Activated CD8-positive, alpha-beta T cell treated with anti-CD3 and anti-CD28 coated beads for 36 hours (primary cell): ENCODE measurements around the gene FGB. TPM values are rescaled to one million over a fixed set of nuclear protein-coding genes. Genes with fewer than 3 reads are reported as not detected.

Source experiments
- ATAC-seq: fragments of 200-7000 bp; cut with Tn5 transposase; one replicate; pipeline ENCODE4 v1.10.0; 2021; ENCODE audit warnings: mild to moderate bottlenecking, moderate library complexity
- CTCF ChIA-PET: fragments of 350-600 bp; sonication (Branson Sonifier 250); formaldehyde crosslinking; loops from one replicate; lab custom pipeline; 2021; ENCODE audit warnings: antibody characterized with exemption; lab: Charles Lee
- POLR2A ChIA-PET: fragments of 350-600 bp; sonication (Branson Sonifier 250); formaldehyde crosslinking; loops from one replicate; lab custom pipeline; 2021; ENCODE audit warnings: antibody characterized with exemption; lab: Charles Lee
- DNase-seq: peaks from one replicate; pipeline ENCODE4 v3.0.0-alpha.2; 2020
- H3K27ac Mint-ChIP-seq: one replicate; pipeline ENCODE4 v1.8.0; 2021; ENCODE audit warnings: mild to moderate bottlenecking, mixed read lengths
- H3K27me3 Mint-ChIP-seq: one replicate; pipeline ENCODE4 v1.8.0; 2021; ENCODE audit warnings: mixed read lengths
- H3K36me3 Mint-ChIP-seq: one replicate; pipeline ENCODE4 v1.8.0; 2021; ENCODE audit warnings: low read depth, mixed read lengths
- H3K4me1 Mint-ChIP-seq: one replicate; pipeline ENCODE4 v1.8.0; 2021; ENCODE audit warnings: low read depth, mixed read lengths
- H3K4me3 Mint-ChIP-seq: one replicate; pipeline ENCODE4 v1.8.0; 2021; ENCODE audit warnings: mild to moderate bottlenecking, moderate library complexity, mixed read lengths
- H3K9me3 Mint-ChIP-seq: one replicate; pipeline ENCODE4 v1.8.0; 2021; ENCODE audit warnings: mixed read lengths
- intact Hi-C: fragments of 100-400 bp; cut with micrococcal nuclease; formaldehyde crosslinking; loops from one replicate; pipeline ENCODE4 v1.10.0; 2022
- total RNA-seq, 2 experiments: library from RNA; stranded (reverse); gene quantifications; one replicate each; pipeline ENCODE4 v1.2.3, GENCODE V29; 2021
- TF ChIP-seq, protein P1 (sequence below): fragments of 200-600 bp; IDR thresholded peaks from one replicate; pipeline ENCODE4 v1.8.0; 2022; ENCODE audit warnings: antibody characterized with exemption, mild to moderate bottlenecking

The FGB gene
- total RNA-seq, 2 experiments from 2014 or later = not detected

DNA sequence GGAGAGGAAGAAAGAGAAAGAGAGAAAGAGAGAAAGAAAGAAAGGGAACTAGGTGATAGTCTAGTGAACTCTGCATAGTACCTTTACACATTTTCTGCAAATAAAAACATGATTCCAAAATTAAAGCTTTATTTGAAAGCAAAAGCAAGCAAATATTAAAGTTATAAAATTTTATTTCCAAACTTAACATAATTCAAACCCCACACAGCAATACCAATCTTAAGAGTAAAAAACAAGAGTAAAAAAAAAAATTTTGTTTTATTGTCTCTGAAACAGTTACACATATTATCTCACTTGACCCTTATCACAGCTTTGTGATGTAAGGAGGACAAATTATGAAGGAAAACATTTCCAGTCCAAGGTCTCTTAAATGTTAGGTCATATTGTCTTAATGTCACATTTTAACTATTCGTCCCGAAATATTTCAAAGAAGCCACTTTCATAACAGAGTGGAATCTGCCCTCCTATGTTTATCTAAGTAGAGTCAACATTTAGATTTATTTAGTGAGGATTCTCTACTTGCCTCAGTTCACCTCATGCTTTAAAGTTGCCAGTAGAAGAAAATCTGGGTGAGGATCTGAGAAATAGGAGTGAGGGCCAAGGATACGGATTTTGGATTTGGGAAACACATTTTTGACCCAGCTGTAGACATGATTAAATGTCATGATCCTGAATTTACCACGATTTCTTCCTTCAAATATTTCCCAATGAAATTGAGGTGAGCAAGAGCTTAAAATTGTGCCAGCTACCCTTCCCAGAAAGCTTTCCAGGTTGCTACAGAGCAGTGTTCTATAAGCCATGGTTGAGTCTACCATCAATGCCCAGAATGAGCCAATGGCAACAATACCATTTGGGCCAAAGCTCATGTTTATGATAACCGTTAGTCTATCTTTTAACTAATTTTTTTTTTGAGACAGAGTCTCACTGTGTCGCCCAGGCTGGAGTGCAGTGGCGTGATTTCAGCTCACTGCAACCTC, 35.3 kb downstream of the FGB start:
- Mint-ChIP-seq H3K36me3 (no peaks in the 10 kb centered on the region), H3K4me3 (no peak overlapping the region), H3K9me3 (no peaks in the 10 kb centered on the region), H3K4me1 (no peaks in the 10 kb centered on the region), H3K27ac (no peak overlapping the region), H3K27me3 (peaks cover 18% of the 10 kb centered on the region)
- intact Hi-C loops = no loop called here
- no peak for ATAC-seq
- ChIA-PET POLR2A (interaction anchor here (0.7 kb wide), 1 partner anchor 39 kb away, joined by 5 read pairs; no protein-coding TSS in a partner anchor), CTCF (interaction anchor here (1.2 kb wide), 1 partner anchor 20 kb away, joined by 3 read pairs; no protein-coding TSS in a partner anchor)
- DNase-seq = no peak
- TF ChIP-seq, protein P1, sequence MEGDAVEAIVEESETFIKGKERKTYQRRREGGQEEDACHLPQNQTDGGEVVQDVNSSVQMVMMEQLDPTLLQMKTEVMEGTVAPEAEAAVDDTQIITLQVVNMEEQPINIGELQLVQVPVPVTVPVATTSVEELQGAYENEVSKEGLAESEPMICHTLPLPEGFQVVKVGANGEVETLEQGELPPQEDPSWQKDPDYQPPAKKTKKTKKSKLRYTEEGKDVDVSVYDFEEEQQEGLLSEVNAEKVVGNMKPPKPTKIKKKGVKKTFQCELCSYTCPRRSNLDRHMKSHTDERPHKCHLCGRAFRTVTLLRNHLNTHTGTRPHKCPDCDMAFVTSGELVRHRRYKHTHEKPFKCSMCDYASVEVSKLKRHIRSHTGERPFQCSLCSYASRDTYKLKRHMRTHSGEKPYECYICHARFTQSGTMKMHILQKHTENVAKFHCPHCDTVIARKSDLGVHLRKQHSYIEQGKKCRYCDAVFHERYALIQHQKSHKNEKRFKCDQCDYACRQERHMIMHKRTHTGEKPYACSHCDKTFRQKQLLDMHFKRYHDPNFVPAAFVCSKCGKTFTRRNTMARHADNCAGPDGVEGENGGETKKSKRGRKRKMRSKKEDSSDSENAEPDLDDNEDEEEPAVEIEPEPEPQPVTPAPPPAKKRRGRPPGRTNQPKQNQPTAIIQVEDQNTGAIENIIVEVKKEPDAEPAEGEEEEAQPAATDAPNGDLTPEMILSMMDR = no peak

DNA sequence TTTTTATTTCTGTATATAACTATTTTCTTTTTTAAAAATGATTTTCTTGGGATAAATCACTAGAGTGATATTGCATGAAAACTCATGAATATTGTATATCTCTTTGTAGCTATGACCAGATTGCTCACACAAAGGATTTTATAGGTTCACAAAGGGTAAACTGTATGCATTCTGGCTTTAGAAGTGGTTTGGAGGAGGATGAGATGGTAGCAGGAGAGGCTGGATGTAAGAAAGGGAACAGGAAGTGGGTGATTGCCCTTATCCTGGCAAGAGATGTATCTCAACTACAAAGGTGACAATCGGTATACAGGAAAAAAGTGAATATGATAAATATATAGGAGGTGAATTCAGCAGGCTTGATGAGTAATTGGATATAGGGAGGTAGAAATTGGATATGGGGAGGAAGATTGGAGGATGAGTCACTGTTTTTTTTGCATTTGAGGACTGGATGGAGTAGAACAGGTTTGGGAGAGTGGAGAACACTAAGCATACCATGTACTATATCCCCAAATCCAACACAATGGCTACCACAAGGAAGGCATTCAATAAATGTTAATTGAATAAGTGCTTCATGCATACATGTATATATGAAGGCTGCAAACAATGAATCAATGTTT, 39.7 kb downstream of the FGB start:
- no peak for DNase-seq
- intact Hi-C loops = no loop called here
- no peaks in the 10 kb centered on the region for H3K36me3 Mint-ChIP-seq
- ChIA-PET CTCF (interaction anchor here (1.6 kb wide), 2 partner anchors 16 to 18 kb away, joined by 3 to 4 read pairs; no protein-coding TSS in a partner anchor), POLR2A (no interaction called here)
- H3K27ac Mint-ChIP-seq = no peak overlapping the region
- peaks cover 18% of the 10 kb centered on the region for H3K27me3 Mint-ChIP-seq
- H3K4me1 Mint-ChIP-seq = no peaks in the 10 kb centered on the region
- no peak overlapping the region for H3K4me3 Mint-ChIP-seq
- ATAC-seq = no peak
- no peaks in the 10 kb centered on the region for H3K9me3 Mint-ChIP-seq
- TF ChIP-seq, protein P1 = no peak

DNA sequence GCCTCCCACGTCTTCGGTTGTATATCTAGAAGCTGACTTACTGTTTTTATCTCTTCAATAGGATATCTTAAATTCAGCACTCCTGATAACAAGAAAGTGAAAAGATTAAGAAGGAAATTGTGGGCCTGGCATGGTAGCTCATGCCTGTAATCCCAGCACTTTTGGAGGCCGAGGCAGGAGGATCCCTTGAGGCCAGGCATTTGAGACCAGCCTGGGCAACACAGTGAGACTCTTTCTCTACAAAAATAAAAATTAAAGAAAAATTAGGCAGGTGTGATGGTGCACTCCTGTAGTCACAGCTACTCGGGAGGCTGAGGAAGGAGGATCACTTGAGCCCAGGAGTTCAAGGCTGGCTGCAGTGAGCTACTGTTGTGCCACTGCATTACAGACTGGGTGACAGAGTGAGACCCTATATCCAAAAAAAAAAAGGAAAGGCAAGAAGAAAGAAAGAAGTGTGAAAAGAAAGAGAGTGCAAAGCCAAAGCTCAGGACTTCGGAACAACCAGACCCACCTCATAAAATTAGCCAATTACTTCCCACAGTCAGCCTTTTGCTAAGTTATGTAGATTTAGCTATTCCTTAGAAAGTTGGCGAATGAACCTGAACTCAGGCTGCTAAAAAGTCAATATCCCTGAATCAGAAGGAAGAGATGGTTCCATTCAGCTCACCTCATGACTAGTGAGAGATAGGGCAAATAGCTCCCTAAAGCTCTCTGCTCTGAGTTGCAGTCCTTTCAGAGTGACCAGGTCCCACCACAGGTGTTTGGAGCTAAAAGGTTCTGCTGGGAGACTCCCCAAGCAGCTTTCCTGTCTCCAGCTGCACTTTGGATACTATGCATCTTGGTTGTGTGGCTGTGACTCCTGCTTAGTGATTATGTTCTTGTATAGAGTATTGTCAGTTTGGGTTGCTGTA, 40.5 kb downstream of the FGB start:
- ATAC-seq (no peak), DNase-seq (no peak)
- H3K9me3 Mint-ChIP-seq = no peaks in the 10 kb centered on the region
- POLR2A ChIA-PET = no interaction called here
- intact Hi-C loops = no loop called here
- no peaks in the 10 kb centered on the region for H3K4me1 Mint-ChIP-seq
- no peaks in the 10 kb centered on the region for H3K36me3 Mint-ChIP-seq
- no peak overlapping the region for H3K27ac Mint-ChIP-seq
- TF ChIP-seq, protein P1 = no peak
- CTCF ChIA-PET = interaction anchor here (1.2 to 1.6 kb wide), 4 partner anchors 12 to 44 kb away, joined by 3 to 4 read pairs (median 4); no protein-coding TSS in a partner anchor
- peaks cover 16% of the 10 kb centered on the region for H3K27me3 Mint-ChIP-seq
- no peak overlapping the region for H3K4me3 Mint-ChIP-seq

DNA sequence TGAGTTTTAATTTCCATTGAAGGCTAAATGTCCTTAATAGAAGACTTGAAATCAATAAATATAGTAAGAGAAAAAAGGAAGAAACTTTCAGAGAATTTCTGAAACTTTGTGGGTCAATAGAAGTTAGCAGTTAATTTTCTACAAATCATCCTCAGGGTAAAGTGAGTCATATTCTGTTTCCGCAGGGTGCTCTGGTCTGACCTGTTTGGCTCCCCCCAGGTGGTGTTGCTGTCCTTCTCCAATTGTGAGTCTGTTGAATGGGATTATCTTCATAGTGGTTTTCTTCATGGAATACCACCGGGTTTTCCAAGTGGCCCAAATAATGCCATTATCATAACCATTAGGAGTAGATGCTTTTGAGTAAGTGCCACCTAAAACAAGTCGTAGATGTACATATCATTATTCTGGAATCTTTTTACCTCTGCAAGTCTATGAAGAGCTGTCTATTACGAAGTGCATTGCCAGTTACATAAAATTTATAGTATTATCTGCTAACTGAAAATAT, 41.9 kb downstream of the FGB start:
- Mint-ChIP-seq H3K4me1 (no peaks in the 10 kb centered on the region), H3K9me3 (no peaks in the 10 kb centered on the region), H3K27me3 (peaks cover 18% of the 10 kb centered on the region), H3K4me3 (no peak overlapping the region), H3K27ac (no peak overlapping the region), H3K36me3 (no peaks in the 10 kb centered on the region)
- POLR2A ChIA-PET = no interaction called here
- CTCF ChIA-PET = interaction anchor here (1.5 kb wide), 1 partner anchor 10 kb away, joined by 3 read pairs; no protein-coding TSS in a partner anchor
- TF ChIP-seq, protein P1 = no peak
- intact Hi-C loops = no loop called here
- no peak for DNase-seq
- ATAC-seq = no peak
